H1 (cell line): ENCODE measurements around the gene RNU7-1. TPM values are rescaled to one million over a fixed set of nuclear protein-coding genes. Genes with fewer than 3 reads are reported as not detected.

Source experiments
- CTCF ChIA-PET: fragments of 300-600 bp; sonication (Branson Sonifier 250); formaldehyde crosslinking; loops from one replicate; lab custom pipeline; 2021; ENCODE audit not compliant: partially characterized antibody; lab: Charles Lee
- POLR2A ChIA-PET: fragments of 300-600 bp; sonication (Branson Sonifier 250); formaldehyde crosslinking; loops from one replicate; lab custom pipeline; 2021; ENCODE audit warnings: inconsistent platforms; ENCODE audit not compliant: partially characterized antibody; lab: Charles Lee
- DNase-seq, 2 experiments: peaks; one replicate each; pipeline versions ENCODE4 v3.0.0 to v3.0.0-alpha.2; 2010 to 2022; ENCODE audit warnings: low spot score in 2 of 2, low read depth in 1 of 2, mixed read lengths in 1 of 2
- FAIRE-seq: peaks from 2 replicates; lab custom pipeline; 2011; peaks lifted over from hg19 to GRCh38; lab: Jason Lieb, UNC
- H2AFZ ChIP-seq: 2 replicates; pipeline ENCODE4 v1.8.1; 2012; ENCODE audit warnings: low read length, inconsistent platforms
- H2AK5ac ChIP-seq: 2 replicates; pipeline ENCODE4 v1.6.1; 2013; ENCODE audit warnings: low read depth, low read length
- H2BK120ac ChIP-seq: replicated peaks from 2 replicates; pipeline ENCODE3; 2013; ENCODE audit warnings: low read depth, low read length, inconsistent platforms
- H2BK12ac ChIP-seq: 2 replicates; pipeline ENCODE4 v1.6.1; 2013; ENCODE audit warnings: low read depth, low read length
- H2BK15ac ChIP-seq: 2 replicates; pipeline ENCODE4 v1.6.1; 2013; ENCODE audit warnings: low read length
- H2BK20ac ChIP-seq: 2 replicates; pipeline ENCODE4 v1.6.1; 2013; ENCODE audit warnings: low read length
- H2BK5ac ChIP-seq: 2 replicates; pipeline ENCODE4 v1.6.1; 2013; ENCODE audit warnings: low read depth, low read length
- H3K14ac ChIP-seq: 2 replicates; pipeline ENCODE4 v1.6.1; 2013; ENCODE audit warnings: inconsistent platforms; ENCODE audit not compliant: insufficient read length
- H3K18ac ChIP-seq: 2 replicates; pipeline ENCODE4 v1.6.1; 2013; ENCODE audit warnings: low read length; ENCODE audit errors: extremely low read depth
- H3K23ac ChIP-seq: 2 replicates; pipeline ENCODE4 v1.6.1; 2013; ENCODE audit warnings: inconsistent platforms; ENCODE audit not compliant: insufficient read length
- H3K23me2 ChIP-seq: 2 replicates; pipeline ENCODE4 v1.6.1; 2013; ENCODE audit warnings: low read depth, low read length
- H3K27ac ChIP-seq: 2 replicates; pipeline ENCODE4 v1.6.1; 2011; ENCODE audit warnings: low read depth, low read length, inconsistent platforms
- H3K27me3 ChIP-seq, 4 experiments: replicated peaks in 1 of 4; 1 replicate in 1 of 4; 2 replicates in 3 of 4; pipeline versions ENCODE4 v1.6.1 to v1.8.1; 2011 to 2013; ENCODE audit warnings: low read length in 3 of 4, mild to moderate bottlenecking in 3 of 4, inconsistent platforms in 2 of 4, mixed read lengths in 2 of 4, moderate library complexity in 1 of 4; ENCODE audit not compliant: control insufficient read depth in 3 of 4, insufficient read depth in 3 of 4; ENCODE audit errors: extremely low read depth in 1 of 4
- H3K36me3 ChIP-seq, 4 experiments: 2 replicates each; pipeline versions ENCODE4 v1.6.1 to v1.8.1; 2011 to 2013; ENCODE audit warnings: mild to moderate bottlenecking in 4 of 4, low read length in 3 of 4, moderate library complexity in 2 of 4, control low read depth in 1 of 4, inconsistent platforms in 1 of 4; ENCODE audit not compliant: insufficient read depth in 4 of 4, control insufficient read depth in 2 of 4
- H3K4ac ChIP-seq: replicated peaks from 2 replicates; pipeline ENCODE3; 2013; ENCODE audit warnings: low read length, low read depth, mixed read lengths, inconsistent platforms; ENCODE audit not compliant: insufficient read length
- H3K4me1 ChIP-seq, 4 experiments: replicated peaks in 1 of 4; 1 replicate in 1 of 4; 2 replicates in 3 of 4; pipeline versions ENCODE4 v1.6.1 to v1.8.1; 2011 to 2013; ENCODE audit warnings: low read length in 3 of 4, inconsistent platforms in 2 of 4, mixed read lengths in 1 of 4; ENCODE audit not compliant: insufficient read depth in 4 of 4, control insufficient read depth in 3 of 4
- H3K4me2 ChIP-seq, 2 experiments: 2 replicates each; pipeline versions ENCODE4 v1.6.1 to v1.8.1; 2011 to 2013; ENCODE audit warnings: low read depth in 2 of 2, low read length in 2 of 2, control low read depth in 1 of 2, inconsistent platforms in 1 of 2, mild to moderate bottlenecking in 1 of 2; ENCODE audit not compliant: insufficient read depth in 1 of 2
- H3K4me3 ChIP-seq, 4 experiments: fragments of 200-600, 300-600 bp in 1 of 4; sonication (generic), shearing (Covaris generic), sonication (Bioruptor Twin) in 1 of 4; 2 replicates each; pipeline versions ENCODE4 v1.5.1 to v1.8.1; 2011 to 2016; ENCODE audit warnings: low read length in 4 of 4, low read depth in 3 of 4, control low read depth in 2 of 4, inconsistent platforms in 2 of 4, mild to moderate bottlenecking in 2 of 4, mixed read lengths in 1 of 4, moderate library complexity in 1 of 4; ENCODE audit not compliant: insufficient read depth in 2 of 4; ENCODE audit errors: extremely low read depth in 1 of 4
- H3K56ac ChIP-seq: replicated peaks from 2 replicates; pipeline ENCODE3; 2013; ENCODE audit warnings: low read depth, mild to moderate bottlenecking, mixed read lengths, low read length, inconsistent platforms; ENCODE audit not compliant: insufficient read length
- H3K79me1 ChIP-seq: 2 replicates; pipeline ENCODE4 v1.6.1; 2013; ENCODE audit warnings: low read depth, low read length, control low read depth
- H3K79me2 ChIP-seq, 2 experiments: 2 replicates each; pipeline versions ENCODE4 v1.6.1 to v1.8.1; 2012 to 2013; ENCODE audit warnings: low read length in 2 of 2, mild to moderate bottlenecking in 2 of 2, inconsistent platforms in 1 of 2; ENCODE audit not compliant: insufficient read depth in 2 of 2, control insufficient read depth in 1 of 2
- H3K9ac ChIP-seq, 4 experiments: replicated peaks in 1 of 4; 1 replicate in 1 of 4; 2 replicates in 3 of 4; pipeline versions ENCODE4 v1.6.1 to v1.8.1; 2011 to 2013; ENCODE audit warnings: low read depth in 3 of 4, low read length in 3 of 4, control low read depth in 2 of 4, mild to moderate bottlenecking in 2 of 4, moderate library complexity in 2 of 4, inconsistent platforms in 1 of 4; ENCODE audit errors: extremely low read depth in 1 of 4
- H3K9me3 ChIP-seq, 2 experiments: 2 replicates each; pipeline versions ENCODE4 v1.6.1 to v1.8.1; 2012 to 2013; ENCODE audit warnings: mild to moderate bottlenecking in 2 of 2, moderate library complexity in 2 of 2, control low read depth in 1 of 2, inconsistent platforms in 1 of 2, low read depth in 1 of 2, low read length in 1 of 2, mixed read lengths in 1 of 2; ENCODE audit not compliant: insufficient read depth in 2 of 2
- H4K20me1 ChIP-seq, 2 experiments: replicated peaks in 1 of 2; 2 replicates each; pipeline versions ENCODE3 to v1.8.1; 2011 to 2013; ENCODE audit warnings: inconsistent platforms in 2 of 2, low read length in 2 of 2, mild to moderate bottlenecking in 1 of 2; ENCODE audit not compliant: insufficient read depth in 2 of 2, control insufficient read depth in 1 of 2
- H4K5ac ChIP-seq: 2 replicates; pipeline ENCODE4 v1.6.1; 2013; ENCODE audit warnings: low read length, low read depth, mixed read lengths, inconsistent platforms; ENCODE audit not compliant: insufficient read length
- H4K8ac ChIP-seq: 2 replicates; pipeline ENCODE4 v1.8.0; 2013; ENCODE audit warnings: mild to moderate bottlenecking, moderate library complexity, low read length, inconsistent platforms; ENCODE audit not compliant: insufficient read depth; ENCODE audit errors: extremely low read depth
- H4K91ac ChIP-seq: replicated peaks from 2 replicates; pipeline ENCODE3; 2013; ENCODE audit warnings: low read length, mixed read lengths, inconsistent platforms; ENCODE audit not compliant: insufficient read length
- NRF1 ChIP-seq: IDR thresholded peaks from 2 replicates; pipeline ENCODE4 v1.6.1; 2011; ENCODE audit warnings: mild to moderate bottlenecking, low read depth, low read length, improper control_type of control experiment
- POLR2A ChIP-seq, 2 experiments: IDR thresholded peaks; 1 replicate in 1 of 2; 2 replicates in 1 of 2; pipeline ENCODE4 v1.6.1; 2011; ENCODE audit warnings: low read depth in 2 of 2, low read length in 2 of 2, mild to moderate bottlenecking in 2 of 2; ENCODE audit errors: control extremely low read depth in 1 of 2
- SIRT6 ChIP-seq: IDR thresholded peaks from one replicate; pipeline ENCODE4 v1.7.1; 2012; ENCODE audit warnings: low read length, inconsistent platforms
- TAF7 ChIP-seq: optimal IDR thresholded peaks from 2 replicates; pipeline ENCODE3; 2011; ENCODE audit warnings: low read depth, mild to moderate bottlenecking, inconsistent platforms, low read length, moderate library complexity, borderline replicate concordance
- YY1 ChIP-seq: IDR thresholded peaks from 2 replicates; pipeline ENCODE4 v1.6.1; 2011; ENCODE audit warnings: low read depth, mild to moderate bottlenecking, low read length
- whole genome bisulfite sequencing, 2 experiments: shearing (Covaris generic) in 1 of 2; methylation state at CpG; one replicate each; pipeline versions ENCODE4 v1.1.6 to v1.1.7; 2013 to 2015; ENCODE audit warnings: low lambda C conversion rate in 2 of 2, mixed read lengths in 2 of 2, inconsistent platforms in 1 of 2, low coverage in 1 of 2, missing lambda C conversion rate in 1 of 2; ENCODE audit not compliant: insufficient replicate concordance in 2 of 2, insufficient coverage in 1 of 2, insufficient read length in 1 of 2; ENCODE audit errors: extremely low coverage in 1 of 2, missing lambda C conversion rate in 1 of 2; 5-methylcytosine and 5-hydroxymethylcytosine counted together
- polyA plus RNA-seq, 7 experiments: library from polyadenylated mRNA; depleted of rRNA in 3 of 7; stranded (reverse) in 5 of 7; unstranded in 2 of 7; fragments of >200 nt in 5 of 7; fragments of 200-250 nt in 2 of 7; gene quantifications; 1 replicate in 5 of 7; 2 replicates in 1 of 7; 4 replicates in 1 of 7; pipeline versions ENCODE4 v1.2.1 to v1.2.3, GENCODE V29; 2011 to 2013; ENCODE audit warnings: missing spikeins in 2 of 7, mixed read lengths in 2 of 7
- total RNA-seq: library from RNA; stranded (reverse); fragmentation: NEBNext Ultra II Directional; extraction: Animal tissue kit (Norgen Biotek cat#: 25700); gene quantifications from 2 replicates; pipeline ENCODE4 v1.2.1, GENCODE V29; 2021

The RNU7-1 gene
- total and polyA plus RNA-seq, 2 of the 8 experiments (the other 6 are each of a cell fraction or from before 2014, with no cell fraction given): not detected

DNA sequence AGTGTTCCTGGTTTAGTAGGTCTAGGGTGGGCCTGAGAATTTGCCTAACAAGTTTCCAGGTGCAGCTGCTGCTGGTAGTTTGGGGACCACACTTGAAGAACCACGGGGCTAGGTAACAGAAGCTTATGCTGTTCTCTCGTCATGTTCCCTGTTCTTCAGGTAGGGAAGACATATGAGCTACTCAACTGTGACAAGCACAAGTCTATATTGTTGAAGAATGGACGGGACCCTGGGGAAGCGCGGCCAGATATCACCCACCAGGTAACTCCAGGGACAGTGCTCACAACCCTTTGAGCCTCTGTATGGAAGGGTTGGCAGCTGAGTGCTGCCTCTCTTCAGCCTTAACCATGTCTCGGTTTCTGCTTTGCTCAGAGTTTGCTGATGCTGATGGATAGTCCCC, 30.6 kb downstream of the RNU7-1 start:
- Histone ChIP-seq H4K8ac (no peak overlapping the region), H3K56ac (no peak overlapping the region), H3K4me3 (no peak overlapping the region), H2BK15ac (no peak overlapping the region), H3K23me2 (peaks cover 4% of the 10 kb centered on the region), H3K4ac (no peak overlapping the region), H3K23ac (no peak overlapping the region), H2BK20ac (no peak overlapping the region), H3K14ac (no peak overlapping the region), H3K18ac (no peak overlapping the region), H3K4me2 (no peak overlapping the region), H3K9me3 (no peaks in the 10 kb centered on the region), H3K79me2 (peaks cover 10 to 33% of the 10 kb centered on the region in 2 experiments), H2AFZ (no peak overlapping the region), H2BK5ac (no peak overlapping the region), H2BK12ac (no peak overlapping the region), H3K4me1 (peaks cover 0 to 5% (median 1%) of the 10 kb centered on the region in 4 experiments; a peak in 3 of 7 replicates), H2BK120ac (no peak overlapping the region), H4K5ac (no peak overlapping the region), H3K27ac (no peak overlapping the region), H3K36me3 (peaks cover 22 to 50% (median 41%) of the 10 kb centered on the region in 4 experiments), H4K20me1 (peaks cover 5 to 6% of the 10 kb centered on the region in 2 experiments), H4K91ac (no peak overlapping the region), H3K9ac (no peak overlapping the region), H3K27me3 (no peaks in the 10 kb centered on the region), H3K79me1 (peaks cover 6% of the 10 kb centered on the region; the same call in 1 of the 2 replicates), H2AK5ac (no peak overlapping the region)
- no peak for FAIRE-seq
- ChIA-PET CTCF (interaction anchor here (1.1 to 3.6 kb wide), 3 partner anchors 11 to 43 kb away, joined by 3 to 25 read pairs (median 5); no protein-coding TSS in a partner anchor), POLR2A (interaction anchor here (0.9 to 30.5 kb wide), 15 partner anchors 8 to 135 kb away, joined by 3 to 1596 read pairs (median 4); partner anchors contain the start of genes ATN1, C12orf57, C1RL and LPCAT3)
- WGBS, 2 experiments: 94% methylated on average over 6 of the region's 6 CpGs; no CpG with 5 or more reads in 1 of the 2 experiments
- no peak for DNase-seq
- TF ChIP-seq NRF1: no peak
- no peak; a peak in 1 of 3 replicates for TF ChIP-seq POLR2A (IDR thresholded peaks at IDR 0.05; ENCODE audit: control extremely low read depth in 1 of 2, low read depth in 2 of 2, low read length in 2 of 2)
- TF ChIP-seq YY1: no peak
- no peak for TF ChIP-seq SIRT6
- TF ChIP-seq TAF7: no peak
